GM12873 (cell line): ENCODE results near the gene POTEB.
"Not testable (repeated sequence)": the region's sequence is repeated elsewhere in the genome, so short reads cannot be mapped to it uniquely, and the experiment has no call there.

Experiments
- TF ChIP-seq, protein P1 (sequence below): IDR thresholded peaks from 2 replicates; pipeline ENCODE4 v1.5.1; 2012; ENCODE audit warnings: low read depth, mild to moderate bottlenecking, moderate library complexity, low read length, control low read depth; ENCODE audit not compliant: insufficient read depth; ENCODE audit errors: missing control alignments

The POTEB gene

GRCh38 chr15:21877635-21878034, at the start of gene POTEB:
Gene POTEB, minus strand, starts transcription at chr15:21877735. Its CDS starts 489 bp downstream, at chr15:21877246.
- TF ChIP-seq, protein P1, sequence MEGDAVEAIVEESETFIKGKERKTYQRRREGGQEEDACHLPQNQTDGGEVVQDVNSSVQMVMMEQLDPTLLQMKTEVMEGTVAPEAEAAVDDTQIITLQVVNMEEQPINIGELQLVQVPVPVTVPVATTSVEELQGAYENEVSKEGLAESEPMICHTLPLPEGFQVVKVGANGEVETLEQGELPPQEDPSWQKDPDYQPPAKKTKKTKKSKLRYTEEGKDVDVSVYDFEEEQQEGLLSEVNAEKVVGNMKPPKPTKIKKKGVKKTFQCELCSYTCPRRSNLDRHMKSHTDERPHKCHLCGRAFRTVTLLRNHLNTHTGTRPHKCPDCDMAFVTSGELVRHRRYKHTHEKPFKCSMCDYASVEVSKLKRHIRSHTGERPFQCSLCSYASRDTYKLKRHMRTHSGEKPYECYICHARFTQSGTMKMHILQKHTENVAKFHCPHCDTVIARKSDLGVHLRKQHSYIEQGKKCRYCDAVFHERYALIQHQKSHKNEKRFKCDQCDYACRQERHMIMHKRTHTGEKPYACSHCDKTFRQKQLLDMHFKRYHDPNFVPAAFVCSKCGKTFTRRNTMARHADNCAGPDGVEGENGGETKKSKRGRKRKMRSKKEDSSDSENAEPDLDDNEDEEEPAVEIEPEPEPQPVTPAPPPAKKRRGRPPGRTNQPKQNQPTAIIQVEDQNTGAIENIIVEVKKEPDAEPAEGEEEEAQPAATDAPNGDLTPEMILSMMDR: not testable (repeated sequence)
